ENCODE measurements around the gene M1AP. TPM values are rescaled to one million over a fixed set of nuclear protein-coding genes. Genes with fewer than 3 reads are reported as not detected.

The M1AP gene
- total RNA-seq, 1 experiment from 2014 or later = 7.6 TPM

- H3K14ac ChIP-seq (ENCODE audit: insufficient read depth, low read length) = no peak overlapping the region
- no peak for DNase-seq
- H3K4me2 ChIP-seq (ENCODE audit: insufficient read depth, insufficient read length, low read length) = no peak overlapping the region
- no peak overlapping the region for H2BK120ac ChIP-seq (ENCODE audit: low read depth, low read length, poor library complexity, severe bottlenecking)
- peaks cover 23% of the 10 kb centered on the region for H3K23me2 ChIP-seq (ENCODE audit: insufficient read length, low read depth, low read length, poor library complexity, severe bottlenecking)
- Mint-ChIP-seq H3K9me3 (no peaks in the 10 kb centered on the region), H3K4me3 (no peak overlapping the region), H3K4me1 (peaks cover 31% of the 10 kb centered on the region in 2 experiments), H3K27ac (no peak overlapping the region), H3K36me3 (ENCODE audit: insufficient read depth in 1 of 3, low read depth in 3 of 3) (peaks cover 0 to 12% (median 8%) of the 10 kb centered on the region in 3 experiments; a peak in 6 of 7 replicates), H3K27me3 (ENCODE audit: low read depth) (peaks cover 67% of the 10 kb centered on the region)
- H3K4me1 ChIP-seq (ENCODE audit: insufficient read depth, low read length) = 0 out of 2 replicates have a peak, but pooled peaks cover 2% of the 10 kb centered on the region
- no peak overlapping the region for H2AK5ac ChIP-seq (ENCODE audit: insufficient read length, low read length)
- no peak overlapping the region for H2BK15ac ChIP-seq (ENCODE audit: low read depth, low read length)
- H3K79me2 ChIP-seq (ENCODE audit: insufficient read depth, low read length) = 0 out of 2 replicates have a peak, but pooled peaks cover 2% of the 10 kb centered on the region
- H3K23ac ChIP-seq (ENCODE audit: insufficient read length, low read depth, low read length) = no peak overlapping the region
- H3K9ac ChIP-seq (ENCODE audit: extremely low read depth, insufficient read length, low read length) = no peak overlapping the region
- H4K20me1 ChIP-seq (ENCODE audit: control insufficient read depth, insufficient read depth, insufficient read length) = no peaks in the 10 kb centered on the region
- TF ChIP-seq, protein P1, sequence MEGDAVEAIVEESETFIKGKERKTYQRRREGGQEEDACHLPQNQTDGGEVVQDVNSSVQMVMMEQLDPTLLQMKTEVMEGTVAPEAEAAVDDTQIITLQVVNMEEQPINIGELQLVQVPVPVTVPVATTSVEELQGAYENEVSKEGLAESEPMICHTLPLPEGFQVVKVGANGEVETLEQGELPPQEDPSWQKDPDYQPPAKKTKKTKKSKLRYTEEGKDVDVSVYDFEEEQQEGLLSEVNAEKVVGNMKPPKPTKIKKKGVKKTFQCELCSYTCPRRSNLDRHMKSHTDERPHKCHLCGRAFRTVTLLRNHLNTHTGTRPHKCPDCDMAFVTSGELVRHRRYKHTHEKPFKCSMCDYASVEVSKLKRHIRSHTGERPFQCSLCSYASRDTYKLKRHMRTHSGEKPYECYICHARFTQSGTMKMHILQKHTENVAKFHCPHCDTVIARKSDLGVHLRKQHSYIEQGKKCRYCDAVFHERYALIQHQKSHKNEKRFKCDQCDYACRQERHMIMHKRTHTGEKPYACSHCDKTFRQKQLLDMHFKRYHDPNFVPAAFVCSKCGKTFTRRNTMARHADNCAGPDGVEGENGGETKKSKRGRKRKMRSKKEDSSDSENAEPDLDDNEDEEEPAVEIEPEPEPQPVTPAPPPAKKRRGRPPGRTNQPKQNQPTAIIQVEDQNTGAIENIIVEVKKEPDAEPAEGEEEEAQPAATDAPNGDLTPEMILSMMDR (conservative IDR thresholded peaks at IDR 0.05) = no peak
- H2BK5ac ChIP-seq (ENCODE audit: insufficient read length, low read length) = no peak overlapping the region
- no peak overlapping the region for H4K5ac ChIP-seq (ENCODE audit: insufficient read length, low read depth, low read length)
- no peak overlapping the region for H2AFZ ChIP-seq (ENCODE audit: low read length)
- H3K9me3 ChIP-seq (ENCODE audit: control insufficient read depth, low read depth, low read length) = no peaks in the 10 kb centered on the region
- H4K8ac ChIP-seq (replicated peaks; ENCODE audit: insufficient read length, low read depth, low read length) = no peak overlapping the region
- no peaks in the 10 kb centered on the region for H3K79me1 ChIP-seq (ENCODE audit: insufficient read depth, low read depth, low read length, poor library complexity, severe bottlenecking)
- no peak overlapping the region for H3K56ac ChIP-seq (ENCODE audit: insufficient read length, low read depth, low read length)
- no peak overlapping the region for H3K4ac ChIP-seq (ENCODE audit: low read depth, low read length)
- H3K18ac ChIP-seq (ENCODE audit: insufficient read length, low read depth, low read length) = no peak overlapping the region
- no peak overlapping the region for H3K27ac ChIP-seq (ENCODE audit: insufficient read length, low read depth, low read length)
- no peak overlapping the region for H4K91ac ChIP-seq (ENCODE audit: insufficient read length, low read depth, low read length)
- H2BK20ac ChIP-seq (ENCODE audit: low read depth, low read length, poor library complexity, severe bottlenecking) = no peak overlapping the region
- no peak overlapping the region for H2BK12ac ChIP-seq (ENCODE audit: insufficient read length, low read depth, low read length)
- no peak overlapping the region for H3T11ph ChIP-seq (ENCODE audit: low read length)
- no peaks in the 10 kb centered on the region; the same call in 1 of the 2 replicates for H3K27me3 ChIP-seq (ENCODE audit: insufficient read depth, low read length)
These were observed 96.6 kb downstream of the M1AP start for GRCh38 chr2:74551530-74551929.
